Ovary (tissue), 3 donors: ENCODE measurements around the gene GRID1.

Experiments
- CTCF ChIP-seq, 3 donors: fragments of 450-650 bp in 2 of 3; fragments of 200-600 bp in 1 of 3; IDR thresholded peaks; one replicate each; pipeline versions ENCODE4 v1.5.1 to v1.8.0; 2016 to 2022; ENCODE audit warnings: antibody characterized with exemption in 3 of 3, mild to moderate bottlenecking in 1 of 3
- POLR2A ChIP-seq: fragments of 450-650 bp; IDR thresholded peaks from one replicate; pipeline ENCODE4 v1.6.1; 2017; ENCODE audit warnings: antibody characterized with exemption, mild to moderate bottlenecking, moderate library complexity
- donor health status: DM: no; HTN: no; CAD: no.

DNA sequence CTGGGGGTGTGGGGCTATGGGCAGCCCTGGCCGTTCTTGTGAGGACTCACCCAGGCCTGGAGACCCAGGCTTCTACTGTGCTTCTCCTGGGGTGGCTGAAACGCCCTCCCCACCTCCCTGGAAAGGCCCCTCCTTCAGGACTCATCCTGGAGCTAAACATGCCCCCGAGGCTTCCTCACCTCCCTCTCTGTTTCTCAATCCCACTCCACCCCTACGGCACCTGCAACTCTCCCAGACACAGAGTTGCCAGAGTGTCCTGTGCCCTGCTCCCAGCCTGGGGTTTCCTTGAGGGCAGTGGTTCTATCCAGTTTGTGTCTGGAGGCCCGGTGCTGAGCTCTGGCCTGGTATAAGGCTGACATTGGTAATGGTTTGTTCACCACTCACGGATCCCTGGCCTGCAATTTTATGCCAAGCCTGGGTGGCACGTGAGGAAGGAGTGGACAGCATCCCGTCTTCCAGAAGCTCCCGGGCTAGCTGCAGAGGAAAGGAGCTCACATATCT, 68.0 kb downstream of the GRID1 start:
- TF ChIP-seq CTCF (IDR thresholded peaks at IDR 0.05) (no peak), POLR2A (no peak)
